Neuronal stem cell (in vitro differentiated cells): ENCODE results near the gene IL37.
A peak's percentile ranks its signal among the peaks of the same experiment; 100 is the strongest.

Source experiments
- DNase-seq: peaks from one replicate; pipeline ENCODE4 v3.0.0-alpha.2; 2013; ENCODE audit warnings: low spot score
- H2AFZ ChIP-seq: one replicate; pipeline ENCODE4 v1.6.1; 2013; ENCODE audit warnings: mild to moderate bottlenecking, low read length, inconsistent platforms
- H2AK5ac ChIP-seq: 2 replicates; pipeline ENCODE4 v1.6.1; 2013; ENCODE audit warnings: low read depth, mild to moderate bottlenecking, inconsistent platforms, low read length, moderate library complexity, mixed read lengths
- H2BK120ac ChIP-seq: 2 replicates; pipeline ENCODE4 v1.6.1; 2013; ENCODE audit warnings: low read depth, mild to moderate bottlenecking, inconsistent platforms, low read length, moderate library complexity, mixed read lengths
- H2BK12ac ChIP-seq: one replicate; pipeline ENCODE4 v1.6.1; 2013; ENCODE audit warnings: low read length, inconsistent platforms
- H2BK15ac ChIP-seq: 2 replicates; pipeline ENCODE4 v1.6.1; 2013; ENCODE audit warnings: mild to moderate bottlenecking, low read length, inconsistent platforms, mixed read lengths
- H2BK5ac ChIP-seq: one replicate; pipeline ENCODE4 v1.6.1; 2013; ENCODE audit warnings: inconsistent platforms, mild to moderate bottlenecking, low read length, moderate library complexity
- H3K14ac ChIP-seq: one replicate; pipeline ENCODE4 v1.6.1; 2013; ENCODE audit warnings: low read length, inconsistent platforms
- H3K18ac ChIP-seq: 2 replicates; pipeline ENCODE4 v1.6.1; 2013; ENCODE audit warnings: low read length, inconsistent platforms
- H3K23ac ChIP-seq: 2 replicates; pipeline ENCODE4 v1.6.1; 2013; ENCODE audit warnings: low read depth, mild to moderate bottlenecking, mixed read lengths, low read length, inconsistent platforms; ENCODE audit not compliant: poor library complexity
- H3K27ac ChIP-seq: replicated peaks from 3 replicates; pipeline ENCODE4 v1.5.1; 2013; ENCODE audit warnings: low read length, inconsistent platforms
- H3K27me3 ChIP-seq, 3 experiments: 2 replicates each; pipeline ENCODE4 v1.6.1; 2013; ENCODE audit warnings: low read length in 3 of 3, mild to moderate bottlenecking in 2 of 3, inconsistent platforms in 1 of 3, low read depth in 1 of 3, mixed read lengths in 1 of 3, moderate library complexity in 1 of 3; ENCODE audit not compliant: control insufficient read depth in 3 of 3, insufficient read depth in 3 of 3
- H3K36me3 ChIP-seq, 2 donors: replicated peaks in 1 of 2; 2 replicates each; pipeline ENCODE4 v1.6.1; 2013; ENCODE audit warnings: low read length in 2 of 2; ENCODE audit not compliant: control insufficient read depth in 2 of 2, insufficient read depth in 2 of 2
- H3K4ac ChIP-seq: 2 replicates; pipeline ENCODE4 v1.6.1; 2013; ENCODE audit warnings: inconsistent platforms, mild to moderate bottlenecking, low read length, moderate library complexity
- H3K4me1 ChIP-seq, 2 donors: 1 replicate in 1 of 2; 2 replicates in 1 of 2; pipeline ENCODE4 v1.6.1; 2013; ENCODE audit warnings: low read length in 2 of 2, low read depth in 1 of 2; ENCODE audit not compliant: control insufficient read depth in 2 of 2, insufficient read depth in 1 of 2
- H3K4me2 ChIP-seq: one replicate; pipeline ENCODE4 v1.6.1; 2013; ENCODE audit warnings: mild to moderate bottlenecking, low read length, inconsistent platforms; ENCODE audit not compliant: insufficient read depth, poor library complexity, severe bottlenecking
- H3K4me3 ChIP-seq, 2 donors: 2 replicates each; pipeline ENCODE4 v1.5.1; 2013; ENCODE audit warnings: low read length in 2 of 2, mild to moderate bottlenecking in 2 of 2, inconsistent platforms in 1 of 2, moderate library complexity in 1 of 2
- H3K79me1 ChIP-seq: one replicate; pipeline ENCODE4 v1.6.1; 2013; ENCODE audit warnings: low read depth, mild to moderate bottlenecking, inconsistent platforms, low read length, moderate library complexity
- H3K9ac ChIP-seq: one replicate; pipeline ENCODE4 v1.6.1; 2013; ENCODE audit warnings: mild to moderate bottlenecking, low read depth, low read length, inconsistent platforms; ENCODE audit not compliant: poor library complexity
- H3K9me3 ChIP-seq, 2 donors: replicated peaks in 1 of 2; 2 replicates each; pipeline versions ENCODE3 to v1.6.1; 2013; ENCODE audit warnings: low read length in 2 of 2, mild to moderate bottlenecking in 2 of 2, inconsistent platforms in 1 of 2, low read depth in 1 of 2, mixed read lengths in 1 of 2, moderate library complexity in 1 of 2; ENCODE audit not compliant: control insufficient read depth in 2 of 2, insufficient read depth in 1 of 2
- H4K8ac ChIP-seq: one replicate; pipeline ENCODE4 v1.6.1; 2013; ENCODE audit warnings: low read depth, mild to moderate bottlenecking, inconsistent platforms, low read length, moderate library complexity
- H4K91ac ChIP-seq: one replicate; pipeline ENCODE4 v1.6.1; 2013; ENCODE audit warnings: low read length, low read depth, mild to moderate bottlenecking, inconsistent platforms; ENCODE audit not compliant: poor library complexity
- WGBS, 2 donors: extraction: QIAGEN DNeasy Blood & Tissue Kit; methylation state at CpG; one replicate each; pipeline ENCODE4 v1.1.7; 2013; ENCODE audit warnings: missing lambda C conversion rate in 2 of 2, mixed read lengths in 1 of 2; ENCODE audit not compliant: insufficient read length in 2 of 2, insufficient replicate concordance in 1 of 2; ENCODE audit errors: extremely low coverage in 2 of 2; 5-methylcytosine and 5-hydroxymethylcytosine counted together

IL37 gene

GRCh38 chr2:112917856-112918255, 6.9 kb downstream of the IL37 start:
- H3K4me1 ChIP-seq = no peaks in the 10 kb centered on the region
- no peak overlapping the region for H2BK12ac ChIP-seq
- H3K4ac ChIP-seq = no peak overlapping the region
- no peak overlapping the region for H4K91ac ChIP-seq
- H3K79me1 ChIP-seq = no peaks in the 10 kb centered on the region
- no peak overlapping the region for H2BK120ac ChIP-seq
- peak overlapping the region; percentile 30 for H3K9ac ChIP-seq
- H3K27me3 ChIP-seq = peaks cover 0 to 17% (median 0%) of the 10 kb centered on the region in 3 experiments
- no CpG with 5 or more reads among the region's 5 CpGs for WGBS, 2 donors
- H3K18ac ChIP-seq = peak overlapping the region; percentile 22
- H3K27ac ChIP-seq = no peak overlapping the region
- H3K4me2 ChIP-seq = no peak overlapping the region
- H2AFZ ChIP-seq = no peak overlapping the region
- no peak overlapping the region for H2AK5ac ChIP-seq
- peaks cover 0 to 4% of the 10 kb centered on the region in 2 donors for H3K9me3 ChIP-seq
- H2BK15ac ChIP-seq = no peak overlapping the region
- no peak overlapping the region for H2BK5ac ChIP-seq
- no peak overlapping the region for H4K8ac ChIP-seq
- H3K23ac ChIP-seq = no peak overlapping the region
- no peak for DNase-seq
- no peak overlapping the region for H3K14ac ChIP-seq
- H3K36me3 ChIP-seq = no peaks in the 10 kb centered on the region
- H3K4me3 ChIP-seq = no peak overlapping the region

- H3K27ac ChIP-seq = no peak overlapping the region
- no peak overlapping the region for H3K18ac ChIP-seq
- no peak overlapping the region for H3K4me3 ChIP-seq
- H2BK120ac ChIP-seq = no peak overlapping the region
- H3K27me3 ChIP-seq = peaks cover 0 to 15% (median 0%) of the 10 kb centered on the region in 3 experiments
- H2AFZ ChIP-seq = no peak overlapping the region
- no peak overlapping the region for H3K23ac ChIP-seq
- H4K8ac ChIP-seq = no peak overlapping the region
- WGBS, 2 donors = no CpG with 5 or more reads among the region's 4 CpGs
- H3K79me1 ChIP-seq = no peaks in the 10 kb centered on the region
- no peaks in the 10 kb centered on the region for H3K4me1 ChIP-seq
- no peak overlapping the region for H3K14ac ChIP-seq
- no peak overlapping the region for H2BK15ac ChIP-seq
- H3K4me2 ChIP-seq = no peak overlapping the region
- no peak overlapping the region for H4K91ac ChIP-seq
- no peak overlapping the region for H3K9ac ChIP-seq
- H3K9me3 ChIP-seq = peaks cover 0 to 4% of the 10 kb centered on the region in 2 donors
- no peak overlapping the region for H3K4ac ChIP-seq
- no peak overlapping the region for H2BK12ac ChIP-seq
- no peaks in the 10 kb centered on the region for H3K36me3 ChIP-seq
- no peak overlapping the region for H2BK5ac ChIP-seq
- no peak for DNase-seq
- H2AK5ac ChIP-seq = no peak overlapping the region
These were observed 7.3 kb downstream of the IL37 start for GRCh38 chr2:112918256-112918655.

- H3K4me1 ChIP-seq = no peaks in the 10 kb centered on the region
- H3K79me1 ChIP-seq = no peaks in the 10 kb centered on the region
- H3K14ac ChIP-seq = no peak overlapping the region
- H3K4ac ChIP-seq = no peak overlapping the region
- no peak overlapping the region for H2BK5ac ChIP-seq
- no peak overlapping the region for H2BK15ac ChIP-seq
- H2AK5ac ChIP-seq = no peak overlapping the region
- H4K8ac ChIP-seq = no peak overlapping the region
- H3K9ac ChIP-seq = no peak overlapping the region
- DNase-seq = no peak
- H3K4me2 ChIP-seq = no peak overlapping the region
- no CpG with 5 or more reads among the region's 1 CpG for WGBS, 2 donors
- H3K23ac ChIP-seq = peak overlapping the region; percentile 29
- H2BK12ac ChIP-seq = no peak overlapping the region
- peaks cover 0 to 16% (median 0%) of the 10 kb centered on the region in 3 experiments for H3K27me3 ChIP-seq
- no peak overlapping the region for H3K4me3 ChIP-seq
- H3K9me3 ChIP-seq = peaks cover 0 to 4% of the 10 kb centered on the region in 2 donors
- H3K36me3 ChIP-seq = no peaks in the 10 kb centered on the region
- H3K18ac ChIP-seq = no peak overlapping the region
- no peak overlapping the region for H2BK120ac ChIP-seq
- H2AFZ ChIP-seq = no peak overlapping the region
- H3K27ac ChIP-seq = no peak overlapping the region
- H4K91ac ChIP-seq = no peak overlapping the region
These were observed 8.1 kb downstream of the IL37 start for GRCh38 chr2:112919086-112919485.

- no peak overlapping the region for H3K18ac ChIP-seq
These were observed 10.1 kb downstream of the IL37 start for GRCh38 chr2:112920923-112921532.

More at GRCh38 chr2:112920923-112921532, 10.1 kb downstream of the IL37 start:
- DNase-seq = no peak
- H3K27ac ChIP-seq = no peak overlapping the region
- no peak overlapping the region for H2BK15ac ChIP-seq
- H3K4me1 ChIP-seq = peaks cover 0 to 1% of the 10 kb centered on the region in 2 donors
- no peak overlapping the region for H3K23ac ChIP-seq
- no peak overlapping the region for H2AK5ac ChIP-seq
- H3K9me3 ChIP-seq = peaks cover 0 to 4% of the 10 kb centered on the region in 2 donors
- H2BK120ac ChIP-seq = no peak overlapping the region
- no peak overlapping the region for H2AFZ ChIP-seq
- H2BK12ac ChIP-seq = no peak overlapping the region
- H3K27me3 ChIP-seq = peaks cover 0 to 21% (median 0%) of the 10 kb centered on the region in 3 experiments
- H4K8ac ChIP-seq = no peak overlapping the region
- no peak overlapping the region for H3K4me3 ChIP-seq
- H3K9ac ChIP-seq = no peak overlapping the region
- no peak overlapping the region for H3K4ac ChIP-seq
- H4K91ac ChIP-seq = no peak overlapping the region
- no peak overlapping the region for H3K14ac ChIP-seq
- no peaks in the 10 kb centered on the region for H3K79me1 ChIP-seq
- no peak overlapping the region for H2BK5ac ChIP-seq
- no peaks in the 10 kb centered on the region for H3K36me3 ChIP-seq
- H3K4me2 ChIP-seq = no peak overlapping the region
- WGBS, 2 donors = no CpG with 5 or more reads among the region's 4 CpGs
